ENCODE data around the gene SPTLC3.
A peak's percentile ranks its signal among the peaks of the same experiment; 100 is the strongest.

Gene SPTLC3

GRCh38 chr20:13105039-13105438 lies 96.3 kb downstream of the SPTLC3 start:
- no peak for DNase-seq (ENCODE audit: low read depth)
- in situ Hi-C loops (cut with HindIII; ENCODE audit: low sequenced_read_pairs): loop anchor here (5.0 kb wide), 1 partner anchor 128 kb away; no protein-coding TSS in a partner anchor
- no peak for TF ChIP-seq CTCF (IDR thresholded peaks at IDR 0.05; ENCODE audit: low read depth, low read length, missing control alignments)
- H3K4me3 ChIP-seq (ENCODE audit: low read depth, low read length): no peak overlapping the region

GRCh38 chr20:13105864-13106457 lies 97.2 kb downstream of the SPTLC3 start:
- peak; percentile 22 for DNase-seq (ENCODE audit: low read depth)
- in situ Hi-C loops (cut with HindIII; ENCODE audit: low sequenced_read_pairs): loop anchor here (5.0 kb wide), 1 partner anchor 129 kb away; no protein-coding TSS in a partner anchor
- TF ChIP-seq CTCF (IDR thresholded peaks at IDR 0.05; ENCODE audit: low read depth, low read length, missing control alignments): peak; percentile 50
- no peak overlapping the region for H3K4me3 ChIP-seq (ENCODE audit: low read depth, low read length)

- no peak for DNase-seq (ENCODE audit: low read depth)
- TF ChIP-seq CTCF (IDR thresholded peaks at IDR 0.05; ENCODE audit: low read depth, low read length, missing control alignments): no peak
- in situ Hi-C loops (cut with HindIII; ENCODE audit: low sequenced_read_pairs): loop anchor here (5.0 kb wide), 1 partner anchor 132 kb away; no protein-coding TSS in a partner anchor
Observed at GRCh38 chr20:13109658-13110057, 100.9 kb downstream of the SPTLC3 start.

GRCh38 chr20:13110796-13111195 lies 102.0 kb downstream of the SPTLC3 start:
- DNase-seq (ENCODE audit: low read depth): no peak
- H3K4me3 ChIP-seq (ENCODE audit: low read depth, low read length): no peak overlapping the region
- in situ Hi-C loops (cut with HindIII; ENCODE audit: low sequenced_read_pairs): no loop called here
- no peak for TF ChIP-seq CTCF (IDR thresholded peaks at IDR 0.05; ENCODE audit: low read depth, low read length, missing control alignments)

More at GRCh38 chr20:13109658-13110057, 100.9 kb downstream of the SPTLC3 start:
- H3K4me3 ChIP-seq (ENCODE audit: low read depth, low read length): no peak overlapping the region

- H3K4me3 ChIP-seq (ENCODE audit: low read depth, low read length): no peak overlapping the region
- in situ Hi-C loops (cut with HindIII; ENCODE audit: low sequenced_read_pairs): no loop called here
- no peak for DNase-seq (ENCODE audit: low read depth)
- no peak for TF ChIP-seq CTCF (IDR thresholded peaks at IDR 0.05; ENCODE audit: low read depth, low read length, missing control alignments)
Observed at GRCh38 chr20:13111249-13111911, 102.6 kb downstream of the SPTLC3 start.

- H3K4me3 ChIP-seq (ENCODE audit: low read depth, low read length): no peak overlapping the region
- no peak for DNase-seq (ENCODE audit: low read depth)
- in situ Hi-C loops (cut with HindIII; ENCODE audit: low sequenced_read_pairs): no loop called here
- no peak for TF ChIP-seq CTCF (IDR thresholded peaks at IDR 0.05; ENCODE audit: low read depth, low read length, missing control alignments)
Observed at GRCh38 chr20:13113731-13114130, 105.0 kb downstream of the SPTLC3 start.

Measured in astrocyte of the cerebellum (primary cell).